ENCODE measurements around the gene STX3.

DNA sequence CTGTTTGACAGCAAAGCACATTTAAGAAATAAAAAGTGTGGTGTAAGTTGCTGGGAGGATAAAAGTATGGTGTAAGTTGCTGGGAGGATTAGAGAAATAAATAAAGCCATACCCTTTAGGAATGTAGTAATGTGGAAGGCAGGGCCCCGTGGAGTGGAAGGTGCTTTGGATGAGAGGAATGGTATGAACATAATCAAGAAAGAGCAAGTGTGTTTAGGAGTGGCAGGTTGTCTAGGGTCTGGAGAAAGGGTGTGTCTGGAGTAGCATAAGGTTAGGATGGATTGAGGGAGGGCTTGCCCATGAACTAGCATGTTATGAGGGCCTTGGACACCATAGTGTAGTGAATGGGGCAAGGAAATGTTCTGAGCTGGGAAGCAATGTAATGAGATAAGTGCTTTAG lies 37.3 kb downstream of the STX3 start:
- no peak for TF ChIP-seq PHF8 (conservative IDR thresholded peaks at IDR 0.05; ENCODE audit: low read depth, low read length)
- TF ChIP-seq, protein P1, sequence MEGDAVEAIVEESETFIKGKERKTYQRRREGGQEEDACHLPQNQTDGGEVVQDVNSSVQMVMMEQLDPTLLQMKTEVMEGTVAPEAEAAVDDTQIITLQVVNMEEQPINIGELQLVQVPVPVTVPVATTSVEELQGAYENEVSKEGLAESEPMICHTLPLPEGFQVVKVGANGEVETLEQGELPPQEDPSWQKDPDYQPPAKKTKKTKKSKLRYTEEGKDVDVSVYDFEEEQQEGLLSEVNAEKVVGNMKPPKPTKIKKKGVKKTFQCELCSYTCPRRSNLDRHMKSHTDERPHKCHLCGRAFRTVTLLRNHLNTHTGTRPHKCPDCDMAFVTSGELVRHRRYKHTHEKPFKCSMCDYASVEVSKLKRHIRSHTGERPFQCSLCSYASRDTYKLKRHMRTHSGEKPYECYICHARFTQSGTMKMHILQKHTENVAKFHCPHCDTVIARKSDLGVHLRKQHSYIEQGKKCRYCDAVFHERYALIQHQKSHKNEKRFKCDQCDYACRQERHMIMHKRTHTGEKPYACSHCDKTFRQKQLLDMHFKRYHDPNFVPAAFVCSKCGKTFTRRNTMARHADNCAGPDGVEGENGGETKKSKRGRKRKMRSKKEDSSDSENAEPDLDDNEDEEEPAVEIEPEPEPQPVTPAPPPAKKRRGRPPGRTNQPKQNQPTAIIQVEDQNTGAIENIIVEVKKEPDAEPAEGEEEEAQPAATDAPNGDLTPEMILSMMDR (IDR thresholded peaks at IDR 0.05; ENCODE audit: control extremely low read depth in 1 of 3, insufficient read depth in 1 of 3, low read depth in 1 of 3, low read length in 3 of 3), result no peak
- TF ChIP-seq RFX5 (IDR thresholded peaks at IDR 0.05; ENCODE audit: borderline replicate concordance, low read depth, low read length), result no peak
- TF ChIP-seq CHD2 (IDR thresholded peaks at IDR 0.05; ENCODE audit: low read length), result no peak
- TF ChIP-seq YY1 (IDR thresholded peaks at IDR 0.05; ENCODE audit: low read depth, low read length), result no peak
- no peak for TF ChIP-seq BCL11A (IDR thresholded peaks at IDR 0.05; ENCODE audit: low read depth in 2 of 2, low read length in 2 of 2)
- no peak for TF ChIP-seq SIX5 (IDR thresholded peaks at IDR 0.05; ENCODE audit: low read depth, low read length)
- no peak for TF ChIP-seq RXRA (IDR thresholded peaks at IDR 0.05; ENCODE audit: insufficient read depth, low read depth, low read length)
- no peak for TF ChIP-seq SP1 (IDR thresholded peaks at IDR 0.05; ENCODE audit: low read depth, low read length)

Data from H1 (cell line).